ELF-1 (cell line): ENCODE data around the gene RDH13.

Source experiments
- DNase-seq: peaks from one replicate; pipeline ENCODE4 v3.0.0-alpha.2; 2016; ENCODE audit warnings: low read depth, low spot score

RDH13 gene

DNA sequence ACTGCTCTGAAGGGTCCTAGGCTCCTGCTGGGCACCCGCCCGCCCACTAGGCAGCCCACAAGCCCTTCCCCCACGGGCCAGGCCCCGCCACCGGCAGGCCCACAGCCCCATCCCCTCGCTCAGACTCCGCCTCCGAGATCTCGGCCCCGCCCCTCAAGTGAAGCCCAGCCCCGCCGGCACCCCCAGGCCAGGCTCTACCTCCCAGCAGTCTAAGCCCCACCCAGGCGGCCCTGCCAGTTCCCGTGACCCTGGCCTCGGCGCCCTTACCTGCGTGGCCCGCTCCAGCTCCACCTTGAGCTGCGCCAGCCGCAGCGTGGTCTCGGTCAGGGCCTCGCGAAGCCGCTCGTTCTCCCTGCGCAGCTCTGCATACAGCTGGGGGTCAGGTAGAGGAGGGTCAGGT, 29.0 kb upstream of the RDH13 start:
- DNase-seq, result peak; percentile 73

DNA sequence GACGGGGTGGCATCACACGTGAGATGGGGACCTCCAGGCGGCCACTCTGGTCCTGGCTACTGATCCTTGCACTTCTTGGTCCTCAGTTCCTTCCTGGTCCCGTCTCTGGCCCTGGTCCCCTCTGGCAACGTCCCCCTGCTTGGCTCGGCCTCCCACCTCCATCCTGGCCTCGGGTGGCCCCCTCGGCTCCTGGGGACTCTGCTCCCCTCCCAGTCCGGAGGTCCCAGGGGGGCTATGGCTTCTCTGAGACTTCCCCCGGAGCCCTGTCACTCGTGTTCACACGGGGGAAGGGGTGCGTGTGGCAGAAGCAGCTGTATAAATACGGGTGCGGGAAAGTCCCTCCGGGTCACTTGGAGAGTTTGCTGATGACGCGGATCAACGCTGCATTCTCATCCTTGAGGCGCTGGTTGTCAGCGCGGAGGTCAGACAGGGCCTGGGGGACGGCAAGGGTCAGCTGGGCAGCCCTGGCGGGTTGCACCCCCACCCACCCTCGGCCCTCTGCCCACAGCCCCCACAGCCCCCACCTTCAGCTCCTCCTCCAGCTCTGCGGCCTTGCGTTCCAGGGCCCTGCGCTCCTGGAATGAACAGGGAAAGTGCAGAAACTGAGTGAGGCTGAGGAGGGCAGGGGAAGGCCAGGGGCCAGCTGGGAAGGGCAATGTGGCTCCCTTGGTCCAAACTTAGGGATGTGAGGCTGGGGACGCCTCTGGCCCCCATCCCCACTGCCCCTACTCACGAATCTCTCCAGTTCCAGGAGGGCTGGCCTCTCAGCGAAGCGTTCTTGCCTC, 28.4 kb upstream of the RDH13 start:
- DNase-seq, result no peak

DNA sequence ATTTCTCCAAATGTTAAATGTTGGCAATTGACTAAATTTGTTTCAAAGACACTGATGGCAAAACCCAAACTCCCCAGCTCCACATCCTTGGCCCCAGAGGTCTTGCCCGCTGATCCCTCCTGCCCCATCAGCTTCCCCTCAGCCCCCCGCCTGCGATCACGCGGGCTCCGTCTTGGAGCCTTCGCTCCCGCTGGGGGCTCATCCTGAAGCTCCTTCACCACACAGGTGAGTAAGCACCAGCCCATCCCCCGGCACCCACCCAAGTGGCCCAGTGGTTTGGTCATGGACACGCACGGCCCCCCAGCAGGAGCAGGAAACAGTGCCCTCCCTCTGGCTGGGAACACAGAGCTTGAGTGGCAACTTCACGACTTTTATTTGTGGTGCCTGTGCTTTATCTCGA, 27.6 kb upstream of the RDH13 start:
- no peak for DNase-seq

DNA sequence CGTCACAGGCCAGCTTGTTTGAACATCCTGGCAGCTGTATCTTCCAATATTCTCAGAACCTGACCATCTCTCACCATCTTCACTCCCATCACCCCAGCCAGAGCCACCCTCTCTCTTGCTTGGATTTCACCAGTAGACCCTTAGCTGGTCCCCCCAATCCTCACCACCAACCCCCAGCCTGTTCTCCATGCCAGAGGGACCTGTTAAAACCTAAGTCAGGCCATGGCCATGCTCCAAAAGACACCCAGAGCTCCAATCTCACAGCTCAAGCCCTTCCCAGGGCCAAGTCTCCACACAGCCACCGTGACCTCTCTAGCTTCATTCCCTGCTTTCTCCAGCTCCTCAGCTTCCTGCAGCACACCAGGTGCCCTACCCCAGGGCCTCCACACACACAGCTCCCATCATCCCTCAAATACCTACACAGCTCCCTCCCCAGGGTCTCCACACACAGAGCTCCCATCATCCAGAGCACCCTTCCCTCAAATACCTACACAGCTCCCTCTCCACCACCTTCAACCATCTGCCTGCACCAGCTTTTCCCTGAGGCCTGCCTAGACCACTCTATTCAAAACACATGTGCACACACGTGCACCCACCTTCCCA, 26.5 kb upstream of the RDH13 start:
- DNase-seq, result no peak

DNA sequence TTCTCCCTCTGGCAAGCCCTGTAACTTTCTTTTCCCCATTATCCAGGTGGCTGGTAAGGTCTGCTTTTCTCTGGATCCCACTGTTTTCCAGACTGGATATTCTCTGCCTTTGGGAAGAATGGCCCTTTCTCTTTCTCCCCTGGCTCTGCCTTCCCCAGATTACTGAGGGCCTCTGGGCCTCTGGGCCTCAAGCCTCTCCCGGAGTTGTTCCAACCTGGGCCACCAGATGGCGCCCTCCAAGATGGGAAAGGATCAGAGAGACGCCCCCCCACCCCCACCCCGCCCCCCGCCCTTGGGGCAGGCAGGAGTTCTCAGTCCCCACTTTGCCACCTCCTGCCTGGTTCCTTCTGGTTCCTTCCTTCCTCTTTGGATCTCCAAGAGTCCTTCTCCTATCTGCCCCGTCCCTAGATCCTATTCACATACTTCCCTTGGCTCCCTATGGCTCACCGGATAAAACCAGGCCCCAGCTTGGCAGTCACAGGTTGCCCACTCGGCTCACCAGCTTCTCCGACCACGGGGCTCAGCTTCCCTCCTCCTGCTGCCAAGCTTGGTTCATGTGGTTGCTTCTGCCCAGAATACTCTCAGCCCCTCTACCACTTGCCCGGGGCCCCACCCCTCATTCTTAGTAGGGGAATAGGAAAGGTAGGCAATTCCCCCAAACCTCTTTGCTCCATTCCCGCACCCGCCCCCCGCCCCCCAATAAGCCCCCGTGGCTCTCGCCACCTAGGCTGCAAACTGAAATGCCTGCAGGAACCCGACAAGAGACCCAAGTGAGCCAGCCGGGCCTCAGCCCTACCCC, 25.8 kb upstream of the RDH13 start:
- DNase-seq, result peak; percentile 81

DNA sequence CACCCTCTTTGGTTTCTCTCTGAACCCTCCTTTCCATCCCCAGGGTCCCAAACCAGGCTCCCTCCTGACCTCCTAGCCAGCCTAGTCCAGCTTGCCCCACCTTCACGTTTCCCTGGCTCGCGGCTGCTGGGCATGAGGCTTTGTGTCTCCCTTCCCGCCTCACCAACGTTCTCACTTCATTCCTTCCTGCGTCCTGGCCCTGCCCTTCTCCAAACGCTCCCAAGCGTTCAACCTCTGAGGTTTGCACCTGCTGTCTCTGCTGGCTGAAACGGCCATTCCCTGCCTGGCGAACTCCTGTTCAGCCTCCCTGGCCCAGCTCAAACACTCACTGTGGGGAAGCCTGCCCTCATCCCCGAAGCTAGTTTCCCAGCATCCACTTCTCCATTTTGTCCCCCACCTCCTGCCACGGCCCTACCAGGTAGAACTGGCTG, 25.1 kb upstream of the RDH13 start:
- DNase-seq, result no peak

DNA sequence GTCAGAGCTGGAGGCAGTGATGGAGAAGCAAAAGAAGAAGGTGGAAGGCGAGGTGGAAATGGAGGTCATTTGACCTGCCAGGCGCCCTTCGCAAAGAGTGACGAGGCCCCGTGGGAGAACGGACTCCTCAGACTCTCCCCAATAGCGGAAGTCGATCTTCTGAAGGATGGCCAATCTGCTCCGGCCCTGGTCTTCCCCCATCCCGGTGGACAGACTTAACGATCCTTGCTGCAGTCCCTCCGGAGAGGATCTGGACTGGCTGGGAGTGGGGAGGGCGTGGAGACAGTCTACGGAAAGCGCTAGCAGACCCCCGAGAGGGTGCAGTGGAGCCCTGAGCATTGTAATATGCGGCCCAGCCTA, 24.6 kb upstream of the RDH13 start:
- no peak for DNase-seq

DNA sequence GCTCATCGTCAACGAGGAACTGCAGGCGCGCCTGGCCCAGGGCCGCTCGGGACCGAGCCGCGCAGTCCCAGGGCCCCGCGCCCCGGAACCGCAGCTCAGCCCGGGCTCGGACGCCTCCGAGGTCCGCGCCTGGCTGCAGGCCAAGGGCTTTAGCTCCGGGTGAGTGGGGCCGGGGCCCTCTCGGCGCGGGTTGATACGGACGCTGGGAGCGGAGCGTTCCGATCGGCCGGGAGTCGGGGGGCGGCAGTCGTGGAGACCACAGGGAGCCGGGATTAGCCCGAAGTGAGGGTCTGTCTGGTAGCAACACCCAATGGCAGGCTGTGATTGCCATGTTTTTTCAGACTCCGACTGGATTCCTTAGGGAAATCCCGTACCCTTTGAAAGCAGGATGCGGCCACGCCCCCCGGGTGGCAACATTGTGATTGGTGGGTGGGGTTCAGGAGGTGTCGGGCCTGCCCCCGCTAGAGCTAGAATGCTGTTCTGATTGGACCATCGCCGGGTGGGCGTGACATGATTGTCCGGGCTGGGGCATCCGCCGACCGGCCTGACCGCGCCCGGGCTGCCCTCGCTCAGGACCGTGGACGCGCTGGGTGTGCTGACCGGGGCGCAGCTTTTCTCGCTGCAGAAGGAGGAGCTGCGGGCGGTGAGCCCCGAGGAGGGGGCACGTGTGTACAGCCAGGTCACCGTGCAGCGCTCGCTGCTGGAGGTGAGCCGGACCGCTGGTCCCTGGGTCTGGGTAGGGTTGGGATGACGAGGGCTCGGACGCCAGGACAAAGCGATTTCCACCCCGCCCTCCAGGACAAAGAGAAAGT, 24.0 kb upstream of the RDH13 start:
- DNase-seq, result peak; percentile 98

DNA sequence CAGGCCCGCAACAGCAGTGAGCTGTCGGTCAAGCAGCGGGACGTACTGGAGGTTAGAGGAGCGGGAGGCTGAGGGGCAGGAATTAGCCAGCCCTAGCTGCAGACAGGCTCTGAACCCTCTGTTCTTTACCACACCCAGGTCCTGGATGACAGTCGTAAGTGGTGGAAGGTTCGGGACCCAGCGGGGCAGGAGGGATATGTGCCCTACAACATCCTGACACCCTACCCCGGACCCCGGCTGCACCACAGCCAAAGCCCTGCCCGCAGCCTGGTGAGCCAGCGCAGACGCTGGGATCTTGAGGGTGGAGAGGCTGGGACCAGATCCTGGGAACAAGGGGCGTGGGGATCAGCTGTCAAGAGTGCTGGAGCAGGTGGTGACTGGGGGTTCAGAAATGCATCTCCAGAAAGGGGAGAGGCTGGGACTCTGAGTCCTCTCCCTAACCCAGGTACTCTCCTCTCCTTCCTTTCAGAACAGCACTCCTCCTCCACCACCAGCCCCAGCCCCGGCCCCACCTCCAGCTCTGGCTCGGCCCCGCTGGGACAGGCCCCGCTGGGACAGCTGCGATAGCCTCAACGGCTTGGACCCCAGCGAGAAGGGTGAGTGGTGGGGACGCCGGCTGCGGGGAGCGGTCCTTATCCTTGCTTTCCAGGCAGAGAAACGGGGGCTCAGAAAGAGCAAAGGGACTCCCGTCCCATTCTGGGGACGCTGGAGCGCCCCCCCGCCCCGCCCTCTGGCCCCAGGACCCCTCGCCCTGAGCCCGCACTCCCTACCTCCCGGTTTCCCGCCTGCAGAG, 23.2 kb upstream of the RDH13 start:
- DNase-seq, result no peak

DNA sequence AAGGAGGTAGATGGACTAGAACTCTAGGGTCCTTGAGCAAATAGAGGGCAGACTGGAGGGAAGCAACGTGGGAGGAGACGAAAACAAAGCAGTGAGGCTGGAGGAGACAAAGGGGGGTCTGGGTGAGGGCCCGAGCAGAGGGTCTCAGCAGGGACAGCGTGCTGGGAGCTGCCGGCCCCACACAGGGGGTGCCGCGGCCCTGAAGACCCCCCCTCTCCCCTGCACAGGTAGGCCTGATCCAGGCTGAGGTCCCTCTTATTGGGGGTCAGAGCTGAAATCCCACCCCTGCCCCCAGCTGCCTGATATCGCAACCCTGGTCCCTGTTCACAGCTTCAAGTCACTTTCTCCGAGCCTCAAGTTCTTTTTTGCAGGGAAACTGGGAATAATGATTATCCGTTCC, 21.5 kb upstream of the RDH13 start:
- no peak for DNase-seq

DNA sequence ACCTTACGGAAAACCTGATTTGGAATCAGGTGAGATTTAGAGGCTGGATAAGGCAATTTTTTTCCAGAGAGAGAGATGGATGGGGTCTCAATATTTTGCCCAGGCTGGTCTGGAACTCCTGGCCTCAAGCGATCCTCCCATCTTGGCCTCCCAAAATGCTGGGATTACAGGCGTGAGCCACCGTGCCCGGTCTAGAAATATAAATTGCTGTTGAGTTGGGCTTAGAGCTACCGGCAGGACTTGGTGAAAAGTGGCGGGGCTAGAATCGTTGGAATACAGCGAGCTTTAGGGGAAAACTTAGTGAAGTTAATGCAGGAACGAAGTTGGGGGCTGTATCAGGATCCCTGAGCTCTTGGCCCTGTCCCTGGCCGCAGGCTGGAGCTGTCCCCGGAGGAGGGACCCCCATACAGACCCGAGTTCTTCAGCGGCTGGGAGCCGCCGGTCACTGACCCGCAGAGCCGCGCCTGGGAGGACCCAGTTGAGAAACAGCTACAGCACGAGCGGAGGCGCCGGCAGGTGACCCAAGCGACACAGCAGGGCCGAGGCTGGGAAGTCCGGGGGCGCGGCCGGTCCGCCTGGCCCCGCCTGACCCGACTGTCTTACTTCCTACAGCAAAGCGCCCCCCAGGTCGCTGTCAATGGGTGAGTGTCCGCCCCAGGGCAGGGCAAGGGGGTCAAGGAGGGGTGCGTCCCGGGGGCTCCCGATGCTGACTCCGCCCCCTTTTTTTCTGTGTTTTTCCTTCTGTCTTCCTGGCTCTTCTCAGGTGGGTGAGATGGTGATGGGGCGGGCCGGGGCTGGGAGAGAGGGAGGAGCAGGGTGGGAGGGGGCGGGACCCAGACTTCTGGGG, 20.3 kb upstream of the RDH13 start:
- DNase-seq, result peak; percentile 53

DNA sequence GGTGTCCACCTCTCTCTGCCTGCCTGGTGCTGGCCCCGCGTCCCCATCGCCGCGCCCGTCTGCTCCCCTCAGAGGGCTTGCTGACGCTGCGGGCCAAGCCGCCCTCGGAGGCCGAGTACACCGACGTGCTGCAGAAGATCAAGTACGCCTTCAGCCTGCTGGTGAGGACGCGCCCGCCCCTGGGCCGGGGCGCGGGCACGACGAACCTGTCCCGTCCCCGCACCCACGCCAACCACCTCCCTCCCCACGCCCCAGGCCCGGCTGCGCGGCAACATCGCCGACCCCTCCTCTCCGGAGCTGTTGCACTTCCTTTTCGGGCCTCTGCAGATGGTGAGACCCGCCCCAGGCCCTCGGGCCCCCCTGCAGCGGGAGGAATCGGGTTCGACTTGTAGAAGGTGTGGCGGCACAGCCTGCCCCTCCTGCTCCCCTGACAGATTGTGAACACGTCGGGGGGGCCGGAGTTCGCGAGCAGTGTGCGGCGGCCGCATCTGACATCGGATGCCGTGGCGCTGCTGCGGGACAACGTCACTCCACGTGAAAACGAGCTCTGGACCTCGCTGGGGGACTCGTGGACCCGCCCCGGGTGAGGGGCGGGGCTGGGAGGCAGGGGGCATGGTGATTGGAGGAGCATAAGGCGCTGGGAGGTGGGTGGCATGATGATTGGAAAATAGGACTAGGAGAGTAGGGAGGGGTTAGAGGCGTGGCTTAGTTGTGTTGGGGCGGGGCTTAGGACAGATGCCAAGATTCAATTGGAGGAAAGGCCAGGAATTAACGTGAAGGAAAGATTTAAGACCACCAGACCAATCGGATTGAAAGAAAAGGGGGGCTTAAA, 19.3 kb upstream of the RDH13 start:
- peak; percentile 97 for DNase-seq

DNA sequence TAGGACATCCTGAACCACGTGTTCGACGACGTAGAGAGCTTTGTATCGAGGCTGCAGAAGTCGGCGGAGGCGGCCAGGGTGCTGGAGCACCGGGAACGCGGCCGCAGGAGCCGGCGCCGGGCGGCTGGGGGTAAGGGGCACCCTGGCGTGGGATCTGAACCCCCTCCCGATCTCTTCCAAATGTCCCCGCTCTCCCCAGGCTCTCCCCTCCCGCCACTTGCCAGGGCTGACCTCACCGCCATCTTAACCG, 18.7 kb upstream of the RDH13 start:
- no peak for DNase-seq

DNA sequence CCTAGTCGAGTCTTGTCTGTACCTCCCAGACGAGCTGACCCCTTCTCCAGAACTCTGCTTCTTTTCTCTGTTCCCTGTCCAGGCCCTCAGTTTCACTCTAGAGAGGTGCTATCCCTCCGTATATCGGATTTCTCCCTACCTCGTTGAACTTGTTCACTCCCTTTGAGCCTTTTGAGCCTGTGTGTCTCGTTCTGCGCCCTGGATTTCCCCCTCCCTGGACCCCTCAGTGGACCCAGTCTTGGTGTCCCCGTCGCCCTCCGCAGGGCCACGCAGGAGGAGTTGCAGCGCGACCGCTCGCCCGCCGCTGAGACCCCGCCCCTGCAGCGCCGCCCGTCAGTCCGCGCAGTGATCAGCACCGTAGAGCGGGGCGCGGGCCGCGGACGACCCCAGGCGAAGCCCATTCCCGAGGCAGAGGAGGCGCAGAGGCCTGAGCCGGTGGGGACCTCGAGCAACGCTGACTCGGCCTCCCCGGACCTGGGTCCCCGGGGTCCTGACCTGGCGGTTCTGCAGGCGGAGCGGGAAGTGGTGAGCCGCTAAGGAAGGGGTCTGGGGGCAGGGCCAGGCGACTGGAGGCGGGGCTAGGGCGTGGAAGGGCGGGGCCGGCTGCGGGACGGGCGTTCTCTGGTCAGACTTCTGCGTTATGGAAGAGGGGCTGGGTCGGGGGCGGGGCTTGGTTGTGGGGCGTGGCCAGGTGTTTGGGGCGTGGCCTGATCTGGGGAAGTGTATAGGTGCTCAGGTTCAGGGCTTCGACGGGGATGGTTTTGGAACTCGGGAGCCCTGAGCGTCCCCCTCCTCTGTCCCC, 18.2 kb upstream of the RDH13 start:
- peak; percentile 95 for DNase-seq

DNA sequence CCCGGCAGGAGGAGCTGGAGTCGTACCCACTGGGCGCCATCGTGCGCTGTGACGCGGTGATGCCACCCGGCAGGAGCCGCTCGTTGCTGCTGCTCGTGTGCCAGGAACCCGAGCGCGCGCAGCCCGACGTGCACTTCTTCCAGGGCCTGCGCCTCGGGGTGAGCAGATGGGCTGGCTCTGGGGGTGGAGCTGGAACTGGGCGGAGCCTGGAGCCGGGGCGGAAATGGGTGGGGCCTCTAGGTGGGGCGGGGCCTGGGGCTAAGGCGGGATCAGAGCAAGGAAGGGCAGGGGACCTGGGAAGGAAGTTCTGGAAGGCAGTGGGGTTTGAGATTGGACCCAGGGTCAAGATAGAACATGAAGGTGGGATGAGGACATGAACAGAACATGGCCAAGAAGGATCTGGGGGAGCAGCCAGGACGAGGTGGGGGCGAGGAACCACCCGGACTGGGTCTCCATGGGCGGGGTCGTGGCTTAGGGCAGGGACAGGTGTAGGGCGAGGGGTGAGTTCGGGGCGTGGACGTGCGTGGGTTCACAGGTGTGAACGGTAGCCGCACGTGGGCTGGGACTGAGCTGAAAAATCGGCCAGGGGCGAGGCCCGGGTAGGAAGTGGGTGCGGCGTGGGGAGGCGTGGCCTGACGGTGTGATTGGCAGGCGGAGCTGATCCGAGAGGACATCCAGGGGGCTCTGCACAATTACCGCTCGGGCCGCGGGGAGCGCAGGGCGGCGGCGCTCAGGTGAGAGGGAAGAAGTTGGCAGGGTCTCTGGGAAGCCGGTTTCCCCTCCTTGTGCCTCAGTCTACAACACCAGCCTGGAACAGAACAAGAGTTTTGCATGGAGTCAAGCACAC, 17.4 kb upstream of the RDH13 start:
- DNase-seq, result peak; percentile 80

DNA sequence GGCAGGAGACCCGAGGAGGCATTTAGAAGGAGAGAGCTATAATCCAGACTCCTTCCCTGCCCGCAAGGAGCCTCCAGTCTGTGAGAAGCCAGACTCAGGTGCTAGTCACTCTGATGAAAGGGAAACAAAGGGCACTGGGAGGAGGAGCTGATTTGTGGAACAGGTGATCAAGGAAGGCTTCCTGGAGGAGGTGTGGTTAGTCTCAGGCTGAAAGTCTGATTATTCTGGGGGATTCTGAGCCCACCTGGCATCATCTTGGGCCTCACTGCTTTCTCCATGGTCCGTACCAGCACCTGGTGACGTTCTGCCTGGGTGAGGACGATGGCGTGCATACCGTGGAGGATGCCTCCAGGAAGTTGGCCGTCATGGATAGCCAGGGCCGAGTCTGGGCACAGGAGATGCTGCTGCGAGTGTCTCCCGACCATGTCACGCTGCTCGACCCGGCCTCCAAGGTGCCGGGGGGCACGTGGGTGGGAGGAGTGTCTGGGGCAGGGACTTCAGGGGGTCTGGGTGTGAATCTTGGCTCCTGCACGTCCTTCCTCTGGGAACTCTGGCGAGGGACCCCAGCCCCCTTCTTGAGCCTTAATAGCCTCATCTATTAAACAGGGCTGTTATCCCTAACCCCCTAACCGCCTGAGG, 16.6 kb upstream of the RDH13 start:
- no peak for DNase-seq

DNA sequence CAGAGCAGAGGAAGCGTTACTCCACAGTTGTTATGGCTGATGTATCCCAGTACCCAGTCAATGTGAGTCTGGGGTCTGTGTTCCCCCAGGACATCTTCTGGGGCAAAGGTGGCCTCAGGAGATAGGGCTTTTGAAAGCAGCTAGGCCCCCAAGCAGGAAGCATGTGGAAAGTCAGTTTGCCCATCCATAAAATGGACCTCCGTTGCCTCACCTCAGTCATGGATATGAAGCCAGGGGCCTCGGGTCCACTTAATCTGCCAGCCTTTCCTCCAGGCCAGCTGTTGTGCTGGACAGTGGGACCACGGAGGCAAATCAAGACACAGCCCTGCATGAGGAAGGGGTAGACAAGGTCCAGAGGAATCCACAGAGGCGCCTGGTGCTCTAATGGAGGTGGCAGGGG, 16.0 kb upstream of the RDH13 start:
- no peak for DNase-seq
